ENCODE results near the gene CD74.
A peak's percentile ranks its signal among the peaks of the same experiment; 100 is the strongest.
"Not testable (repeated sequence)": the region's sequence is repeated elsewhere in the genome, so short reads cannot be mapped to it uniquely, and the experiment has no call there.

CD74 gene

DNA sequence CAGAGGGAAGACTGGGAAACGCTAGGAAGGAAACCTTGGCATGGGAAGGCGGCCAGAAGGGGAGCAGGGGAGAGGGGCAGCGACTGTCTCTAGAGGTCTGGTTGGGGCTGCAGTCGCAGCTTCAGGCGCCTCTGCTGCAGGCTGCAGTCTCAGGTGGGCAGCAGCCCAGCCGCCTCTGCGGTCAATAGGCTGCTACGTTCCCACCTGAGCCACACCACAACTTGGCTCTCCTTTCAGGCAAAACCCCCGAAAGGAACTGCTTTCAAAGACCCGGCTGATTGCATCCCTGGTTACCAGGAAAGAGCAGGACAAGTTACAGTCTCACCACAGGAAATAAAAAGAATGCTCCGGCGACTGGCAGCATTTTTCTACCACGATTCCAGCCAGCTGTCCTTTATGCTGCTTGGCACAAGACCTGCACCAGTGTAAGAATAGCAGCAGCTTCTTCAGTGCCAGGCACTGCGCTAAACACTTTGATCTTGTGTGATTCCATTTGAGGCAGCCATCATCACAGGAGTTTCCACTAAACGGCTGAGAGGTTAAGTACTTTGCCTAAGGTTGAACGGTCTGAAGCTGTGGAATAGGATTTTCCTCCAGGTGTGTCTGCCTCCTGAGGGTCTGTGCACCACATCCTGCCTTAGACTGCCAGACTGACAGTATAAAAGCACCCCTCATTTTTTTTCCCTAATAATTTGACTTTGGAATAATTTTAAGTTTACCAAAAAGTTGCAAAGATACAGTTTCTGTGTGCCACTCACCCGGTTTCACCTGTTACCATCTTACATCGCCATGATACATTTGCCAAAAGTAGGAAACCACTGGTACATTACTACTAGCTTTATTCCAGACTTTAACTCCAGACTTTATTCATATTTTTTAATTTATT lies 29.3 kb upstream of the CD74 start:
- DNase-seq (ENCODE audit: insufficient read length, low spot score) (no peak), FAIRE-seq (no peak)

DNA sequence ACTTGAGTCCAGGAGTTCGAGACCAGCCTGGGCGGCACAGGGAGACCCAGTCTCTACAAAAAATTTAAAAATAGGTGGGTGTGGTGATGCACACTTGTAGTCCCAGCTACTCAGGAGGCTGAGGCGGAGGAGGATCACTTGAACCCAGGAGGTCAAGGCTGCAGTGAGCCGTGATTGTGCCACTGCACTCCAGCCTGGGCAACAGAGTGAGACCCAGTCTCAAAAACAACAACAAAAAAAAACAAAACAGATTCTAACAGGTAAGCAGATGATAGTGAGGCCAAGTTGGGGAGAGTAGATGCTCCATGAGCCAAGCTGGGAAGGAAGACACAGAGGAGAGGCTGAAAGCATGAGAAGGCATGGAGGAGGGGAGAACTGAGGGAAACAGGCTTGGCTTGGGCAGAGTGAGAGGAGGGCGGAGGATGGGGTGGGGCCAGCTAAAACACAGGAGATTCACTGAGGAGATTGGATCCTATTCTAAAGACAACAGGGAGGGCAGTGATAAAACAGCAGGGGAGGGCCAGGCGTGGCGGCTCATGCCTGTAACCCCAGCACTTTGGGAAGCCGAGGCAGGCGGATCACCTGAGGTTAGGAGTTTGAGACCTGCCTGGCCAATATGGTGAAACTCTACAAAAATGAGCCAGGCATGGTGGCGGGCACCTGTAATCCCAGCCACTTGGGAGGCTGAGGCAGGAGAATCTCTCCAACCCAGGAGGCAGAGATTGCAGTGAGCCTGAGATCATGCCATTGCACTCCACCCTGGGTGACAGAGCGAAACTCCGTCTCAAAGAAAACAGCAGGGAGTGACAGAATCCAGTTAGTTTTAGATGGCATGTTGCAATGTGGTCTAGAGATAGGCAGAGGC lies 28.5 kb upstream of the CD74 start:
- FAIRE-seq (no peak), DNase-seq (ENCODE audit: insufficient read length, low spot score) (no peak)

DNA sequence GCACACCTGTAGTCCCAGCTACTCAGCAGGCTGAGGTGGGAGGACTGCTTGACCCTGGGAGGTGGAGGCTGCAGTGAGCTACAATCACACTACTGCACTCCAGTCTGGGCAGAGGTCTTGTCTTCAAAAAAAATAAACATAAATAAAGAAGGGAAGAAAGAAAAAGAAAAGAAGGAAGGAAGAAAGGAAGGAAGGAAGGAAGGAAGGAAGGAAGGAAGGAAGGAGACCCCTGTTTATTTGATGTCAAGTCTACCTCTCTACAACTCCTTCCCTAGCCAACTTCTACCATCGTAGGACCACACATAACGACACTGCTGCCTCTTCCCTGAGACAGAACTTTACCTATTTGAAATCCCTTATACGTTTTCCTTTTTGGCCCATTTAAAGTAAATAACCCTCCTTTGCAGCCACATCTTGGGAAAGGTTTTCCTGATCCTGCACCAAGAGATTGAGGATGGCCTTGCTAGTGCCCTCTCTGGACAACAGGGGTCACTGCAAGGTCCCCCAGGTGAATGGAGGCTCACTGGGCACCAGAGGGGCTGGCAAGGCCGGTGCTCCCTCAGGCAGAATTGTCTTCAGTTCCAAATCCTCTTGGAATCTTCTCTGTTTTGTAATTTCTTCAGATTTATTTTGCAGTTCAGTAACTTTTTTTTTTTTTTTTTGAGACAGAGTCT lies 26.3 kb upstream of the CD74 start:
- no peak for FAIRE-seq
- peak; percentile 41 for DNase-seq (ENCODE audit: insufficient read length, low spot score)

DNA sequence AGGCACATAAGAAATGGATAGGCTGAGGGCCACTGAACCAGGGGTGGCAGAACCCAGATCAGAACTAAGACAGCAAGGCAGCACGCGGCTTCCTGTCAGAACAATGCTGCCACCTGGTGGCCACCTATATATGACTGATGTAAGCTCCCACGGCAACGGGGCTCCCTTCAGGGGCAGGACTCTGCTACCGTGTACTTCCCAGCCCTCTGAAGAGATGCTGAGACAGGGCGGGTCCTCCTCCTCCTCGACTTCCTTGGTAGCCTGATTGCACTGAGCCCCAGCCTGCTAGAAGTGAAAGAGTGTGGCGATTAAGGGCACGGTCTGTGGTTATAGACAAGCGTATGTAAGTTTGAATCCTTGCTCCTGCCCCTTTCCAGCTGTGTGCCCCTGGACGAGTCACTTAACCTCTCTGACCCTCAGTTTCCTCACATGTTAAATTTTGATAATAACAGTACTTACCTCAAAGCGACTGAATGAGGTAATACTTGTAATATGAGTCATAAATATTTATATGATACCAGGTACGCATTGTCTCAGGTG lies 23.5 kb upstream of the CD74 start:
- DNase-seq (ENCODE audit: insufficient read length, low spot score) (peak; percentile 89), FAIRE-seq (peak; percentile 68)

DNA sequence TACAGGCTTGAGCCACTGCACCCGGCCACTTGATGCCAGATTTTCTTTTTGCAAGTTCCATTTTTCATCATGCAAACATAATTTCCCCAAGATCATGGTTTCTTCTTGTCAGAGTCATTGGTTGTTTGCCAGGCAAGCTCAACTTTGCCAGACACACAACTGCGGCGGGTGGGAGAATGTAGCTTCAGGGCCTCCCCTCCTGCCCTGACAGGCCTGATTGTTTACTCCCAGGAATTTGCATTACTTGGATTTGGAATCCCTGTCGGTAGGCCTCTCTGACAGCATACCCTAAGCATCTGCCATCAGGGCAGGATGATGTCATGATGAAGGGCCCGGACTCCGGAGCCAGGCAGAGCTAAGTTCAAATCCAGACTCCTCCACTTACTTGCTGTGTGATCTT lies 21.8 kb upstream of the CD74 start:
- FAIRE-seq (no peak), DNase-seq (ENCODE audit: insufficient read length, low spot score) (peak; percentile 74)

DNA sequence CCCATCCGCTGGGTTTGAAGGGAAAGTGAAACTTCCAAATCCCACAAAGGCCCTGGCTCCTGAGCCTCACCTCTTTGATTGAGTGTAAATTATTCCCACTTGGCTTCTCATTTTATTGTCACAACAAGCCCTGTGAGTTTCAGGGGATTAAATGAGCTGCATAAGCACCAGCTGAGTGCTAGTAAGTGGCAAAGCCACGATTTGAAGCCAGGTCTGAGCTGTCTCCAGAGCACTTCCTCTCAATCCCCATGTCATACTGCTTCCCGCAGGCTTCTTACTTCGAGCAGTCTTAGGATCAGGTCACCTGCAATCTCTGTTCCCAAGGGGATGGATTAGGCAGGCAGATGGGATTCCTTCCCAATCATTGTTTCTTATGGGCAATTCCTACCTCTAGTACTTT lies 18.9 kb upstream of the CD74 start:
- DNase-seq (ENCODE audit: insufficient read length, low spot score): no peak
- no peak for FAIRE-seq

DNA sequence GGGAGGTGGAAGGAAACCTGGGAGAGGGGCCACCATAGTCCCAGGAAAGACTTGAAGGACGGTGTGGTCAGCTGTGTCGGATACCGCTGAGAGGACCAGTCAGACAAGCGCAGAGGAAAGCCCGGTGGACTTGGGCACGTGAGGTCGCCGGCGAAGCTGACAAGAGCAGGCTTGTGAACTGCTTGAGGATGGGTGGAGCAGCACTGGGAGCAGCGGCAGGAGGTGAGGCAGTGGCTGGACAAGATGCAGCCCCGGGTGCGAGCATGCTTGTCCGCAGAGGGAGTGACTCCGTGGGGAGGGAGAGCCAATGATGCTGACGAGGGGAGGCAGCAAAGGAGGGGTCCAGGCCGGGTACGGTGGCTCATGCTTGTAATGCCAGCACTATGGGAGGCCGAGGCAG lies 18.3 kb upstream of the CD74 start:
- DNase-seq (ENCODE audit: insufficient read length, low spot score) (no peak), FAIRE-seq (no peak)

DNA sequence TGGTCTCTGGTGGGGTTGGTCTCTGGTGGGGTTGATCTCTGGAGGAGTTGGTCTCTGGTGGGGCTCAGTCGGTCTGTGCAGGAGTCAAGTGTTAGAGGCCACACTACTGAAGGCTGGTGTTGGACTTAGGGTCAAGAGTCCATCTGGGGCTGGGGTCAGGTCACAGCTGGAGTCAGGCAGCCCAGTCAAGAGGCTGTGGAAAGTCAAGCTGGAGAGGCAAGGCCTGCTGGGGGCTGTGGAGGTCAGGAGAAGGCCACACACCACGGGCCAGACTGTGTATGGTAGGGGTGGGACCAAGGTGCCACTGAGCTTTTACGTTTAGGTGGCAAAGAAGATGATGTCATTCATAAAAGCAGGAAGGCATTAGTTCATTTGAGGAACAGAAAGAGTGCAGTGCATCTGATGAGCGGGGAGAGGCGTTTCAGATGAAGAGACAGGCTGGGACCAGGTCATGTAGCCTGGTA lies 16.7 kb upstream of the CD74 start:
- FAIRE-seq: no peak

DNA sequence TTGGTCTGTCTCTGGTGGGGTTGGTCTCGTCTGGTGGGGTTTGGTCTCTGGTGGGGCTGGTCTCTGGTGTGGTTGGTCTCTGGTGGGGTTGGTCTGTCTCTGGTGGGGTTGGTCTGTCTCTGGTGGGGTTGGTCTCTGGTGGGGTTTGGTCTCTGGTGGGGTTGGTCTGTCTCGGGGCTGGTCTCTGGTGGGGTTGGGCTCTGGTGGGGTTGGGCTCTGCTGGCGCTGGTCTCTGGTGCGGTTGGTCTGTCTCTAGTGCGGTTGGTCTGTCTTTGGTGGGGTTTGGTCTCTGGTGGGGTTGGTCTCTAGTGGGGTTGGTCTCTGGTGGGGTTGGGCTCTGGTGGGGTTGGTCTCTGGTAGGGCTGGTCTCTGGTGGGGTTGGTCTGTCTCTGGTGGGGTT lies 16.3 kb upstream of the CD74 start:
- DNase-seq (ENCODE audit: insufficient read length, low spot score) (no peak), FAIRE-seq (no peak)

More for the DNA sequence above, 16.7 kb upstream of the CD74 start:
- no peak for DNase-seq (ENCODE audit: insufficient read length, low spot score)

DNA sequence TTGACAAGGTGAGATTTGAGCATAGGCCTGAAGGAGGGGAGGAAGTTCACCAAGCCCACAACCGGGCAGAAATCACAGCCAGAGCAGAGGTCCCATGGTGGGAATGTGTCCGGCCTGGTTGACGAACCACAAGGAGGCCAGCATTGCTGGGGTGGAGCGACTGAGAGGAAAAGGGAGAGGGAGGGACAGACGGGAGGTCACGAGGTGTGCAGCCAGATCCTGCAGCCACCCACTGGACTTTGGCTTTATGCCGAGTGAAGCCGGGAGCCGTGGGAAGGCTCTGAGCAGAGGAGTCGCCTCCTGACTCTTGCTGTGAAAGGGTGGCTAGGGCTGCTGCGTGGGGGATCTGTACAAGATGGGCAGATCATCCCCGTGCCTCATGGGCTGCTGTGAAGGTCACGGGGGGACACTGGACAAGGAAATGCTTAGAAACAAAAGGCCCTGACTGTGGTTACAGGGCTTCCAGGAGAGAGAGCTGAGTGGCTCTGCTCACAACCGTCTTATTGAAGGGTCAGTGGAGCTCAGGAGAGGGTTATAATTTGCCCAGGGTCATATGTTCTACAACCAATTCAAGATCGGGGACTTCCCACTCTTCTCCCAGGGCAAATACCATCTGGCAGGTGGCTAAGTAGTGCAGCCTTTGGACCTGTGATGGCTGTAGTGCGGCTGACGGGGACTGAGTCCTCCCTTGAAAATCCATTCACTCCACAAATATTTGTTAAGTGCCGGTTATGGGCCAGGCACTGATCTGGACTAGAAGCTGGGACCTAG lies 15.6 kb upstream of the CD74 start:
- DNase-seq (ENCODE audit: insufficient read length, low spot score) (no peak), FAIRE-seq (no peak)

DNA sequence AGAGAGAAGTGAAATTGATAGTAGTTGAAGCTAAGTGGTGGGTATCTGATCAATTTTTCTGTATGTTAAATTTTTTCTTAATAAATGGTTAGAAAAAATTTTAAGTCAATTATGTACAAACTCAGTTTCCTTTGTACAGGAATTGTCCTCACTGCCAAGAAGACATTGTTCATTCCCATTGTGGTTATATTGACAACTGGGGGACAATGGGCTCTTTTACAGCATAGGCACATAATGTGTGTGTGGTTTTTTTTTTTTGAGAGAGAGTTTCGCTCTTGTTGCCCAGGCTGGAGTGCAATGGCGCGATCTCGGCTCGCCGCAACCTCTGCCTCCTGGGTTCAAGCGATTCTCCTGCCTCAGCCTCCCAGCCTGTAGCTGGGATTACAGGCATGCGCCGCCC lies 13.5 kb upstream of the CD74 start:
- not testable (repeated sequence) for DNase-seq (ENCODE audit: insufficient read length, low spot score); FAIRE-seq

DNA sequence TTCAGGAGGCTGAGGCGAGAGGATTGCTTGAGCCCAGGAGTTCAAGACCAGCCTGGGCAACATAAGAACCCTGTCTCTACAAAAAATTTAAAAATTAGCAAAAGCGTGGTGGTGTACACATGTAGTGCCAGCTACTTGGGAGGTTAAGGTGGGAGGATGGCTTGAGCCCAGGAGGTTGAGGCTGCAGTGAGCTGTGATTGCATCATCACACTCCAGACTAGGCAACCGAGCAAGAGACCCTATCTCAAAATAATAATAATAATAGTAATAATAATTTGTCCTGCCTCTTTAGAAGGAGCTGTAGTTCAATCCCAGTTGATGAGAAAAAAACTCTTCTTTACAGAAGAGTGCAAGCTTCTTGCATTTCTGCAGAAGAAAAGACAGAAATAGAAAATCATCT lies 10.0 kb upstream of the CD74 start:
- no peak for FAIRE-seq
- no peak for DNase-seq (ENCODE audit: insufficient read length, low spot score)

DNA sequence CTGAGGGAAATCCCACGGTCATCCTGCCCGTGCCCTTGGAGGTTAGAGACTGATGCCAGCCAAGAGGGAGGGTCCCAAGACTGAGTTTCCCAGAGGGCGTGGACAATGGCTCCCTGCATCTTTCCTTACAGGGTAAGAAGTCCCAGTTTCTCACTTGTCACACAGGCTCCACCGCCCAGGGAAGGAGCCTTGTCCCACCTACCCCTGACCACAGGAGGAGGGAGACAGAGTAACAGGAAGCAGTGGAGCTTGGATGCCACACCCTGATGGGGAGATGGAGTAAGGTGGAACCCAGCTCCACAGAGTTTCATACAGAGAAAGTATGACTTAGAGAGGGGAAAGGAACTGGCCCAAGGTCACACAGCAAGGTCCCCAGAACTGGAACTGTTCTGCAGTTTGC lies 9.4 kb upstream of the CD74 start:
- FAIRE-seq (no peak), DNase-seq (ENCODE audit: insufficient read length, low spot score) (no peak)

DNA sequence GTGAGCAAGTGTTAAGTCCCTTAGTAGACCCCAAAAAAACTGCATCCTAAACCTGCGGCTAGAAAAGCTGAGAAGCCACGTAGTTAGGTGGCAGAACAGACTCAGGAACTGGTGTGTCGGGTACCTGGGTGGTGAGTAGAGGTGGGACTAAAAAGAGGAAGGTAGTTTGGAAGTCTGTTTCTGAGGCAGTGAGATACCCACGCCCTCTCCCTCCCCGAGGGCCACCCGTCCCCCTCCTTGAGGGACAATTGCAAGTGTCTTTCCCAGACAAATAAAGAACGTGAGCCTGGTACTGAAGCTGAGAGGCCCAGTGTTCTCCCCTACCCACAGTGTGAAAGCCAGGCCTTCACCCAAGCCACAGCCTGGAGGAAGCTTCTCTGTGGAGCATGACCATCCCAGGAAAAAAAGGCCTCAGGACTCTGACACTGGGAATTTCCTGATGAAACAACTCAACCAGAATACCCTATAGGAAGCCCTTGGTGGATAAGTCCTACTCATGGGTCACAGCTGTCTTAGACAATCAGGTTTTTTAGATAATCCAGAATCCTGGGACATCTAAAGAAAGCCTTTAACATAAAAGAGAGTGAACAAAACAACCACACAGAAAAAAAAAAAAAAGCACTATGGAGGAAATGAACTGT lies 7.0 kb upstream of the CD74 start:
- FAIRE-seq (no peak), DNase-seq (ENCODE audit: insufficient read length, low spot score) (no peak)

DNA sequence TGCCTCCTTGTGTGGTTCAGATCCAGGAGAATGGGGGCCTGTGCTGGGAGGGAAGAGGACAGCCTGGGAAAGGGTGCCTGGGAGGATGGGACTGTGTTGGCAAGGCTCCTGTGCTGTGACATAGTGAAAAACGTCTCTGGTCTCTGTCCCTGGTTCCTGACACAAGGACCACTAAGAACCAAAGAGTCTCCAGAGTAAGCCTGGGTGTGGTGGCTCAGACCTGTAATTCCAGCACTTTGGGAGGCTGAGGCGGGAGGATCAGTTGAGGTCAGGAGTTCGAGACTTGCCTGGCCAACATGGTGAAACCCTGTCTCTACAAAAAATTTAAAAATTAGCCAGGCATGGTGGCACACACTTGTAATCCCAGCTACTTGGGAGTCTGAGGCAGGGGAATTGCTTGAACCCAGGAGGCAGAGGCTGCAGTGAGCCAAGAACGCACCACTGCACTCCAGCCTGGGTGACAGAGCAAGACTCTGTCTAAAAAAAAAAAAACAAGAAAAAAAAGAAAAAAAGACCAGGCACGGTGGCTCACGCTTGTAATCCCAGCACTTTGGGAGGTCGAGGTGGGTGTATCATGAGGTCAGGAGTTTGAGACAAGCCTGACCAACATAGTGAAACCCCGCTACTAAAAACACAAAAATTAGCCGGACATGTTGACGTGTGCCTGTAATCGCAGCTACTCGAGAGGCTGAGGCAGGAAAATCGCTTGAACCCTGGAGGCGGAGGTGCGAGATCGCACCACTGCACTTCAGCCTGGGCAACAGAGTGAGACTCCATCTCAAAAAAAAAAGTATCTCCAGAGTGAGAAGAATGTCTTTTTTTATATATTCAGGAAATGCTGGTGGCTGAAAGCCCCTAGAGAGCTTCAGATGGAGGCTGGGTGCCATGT lies 1.4 kb upstream of the CD74 start:
- FAIRE-seq; DNase-seq (ENCODE audit: insufficient read length, low spot score): not testable (repeated sequence)

DNA sequence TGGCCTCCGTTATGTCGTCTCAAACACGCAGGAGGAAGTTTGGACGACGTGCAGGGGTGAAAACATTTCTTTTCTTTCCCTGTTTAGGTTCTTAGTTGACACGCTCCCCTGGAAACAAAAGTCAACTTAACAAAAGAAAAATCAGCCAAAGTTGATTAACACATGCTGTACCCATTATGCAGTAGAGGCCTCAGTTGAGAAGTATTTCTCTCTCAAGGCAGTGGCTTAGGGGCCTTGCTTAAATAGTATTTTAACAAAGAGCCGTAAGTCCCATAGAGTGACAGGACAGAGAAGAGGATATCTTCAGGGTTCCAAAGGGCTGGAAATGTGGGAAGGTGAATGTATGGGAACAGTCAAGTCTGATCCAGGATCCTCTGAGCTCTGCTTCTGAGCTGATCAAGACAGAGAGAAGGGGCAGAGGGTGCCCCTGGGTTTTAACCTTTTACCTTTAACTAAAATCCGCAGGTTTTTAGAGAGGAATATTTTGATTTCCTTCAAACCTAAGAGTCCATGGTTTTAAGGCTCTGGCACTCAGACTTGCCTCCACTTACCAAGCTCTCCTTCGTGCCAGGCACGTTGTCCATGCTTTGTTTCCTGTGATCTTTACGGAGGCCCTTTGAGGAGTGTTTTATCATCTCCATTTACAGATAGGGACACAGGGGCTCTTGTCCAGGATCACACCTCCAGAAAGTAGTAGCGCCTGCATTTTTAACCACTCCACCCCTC lies 629 bp upstream of the CD74 start:
- FAIRE-seq: no peak
- DNase-seq (ENCODE audit: insufficient read length, low spot score): no peak

DNA sequence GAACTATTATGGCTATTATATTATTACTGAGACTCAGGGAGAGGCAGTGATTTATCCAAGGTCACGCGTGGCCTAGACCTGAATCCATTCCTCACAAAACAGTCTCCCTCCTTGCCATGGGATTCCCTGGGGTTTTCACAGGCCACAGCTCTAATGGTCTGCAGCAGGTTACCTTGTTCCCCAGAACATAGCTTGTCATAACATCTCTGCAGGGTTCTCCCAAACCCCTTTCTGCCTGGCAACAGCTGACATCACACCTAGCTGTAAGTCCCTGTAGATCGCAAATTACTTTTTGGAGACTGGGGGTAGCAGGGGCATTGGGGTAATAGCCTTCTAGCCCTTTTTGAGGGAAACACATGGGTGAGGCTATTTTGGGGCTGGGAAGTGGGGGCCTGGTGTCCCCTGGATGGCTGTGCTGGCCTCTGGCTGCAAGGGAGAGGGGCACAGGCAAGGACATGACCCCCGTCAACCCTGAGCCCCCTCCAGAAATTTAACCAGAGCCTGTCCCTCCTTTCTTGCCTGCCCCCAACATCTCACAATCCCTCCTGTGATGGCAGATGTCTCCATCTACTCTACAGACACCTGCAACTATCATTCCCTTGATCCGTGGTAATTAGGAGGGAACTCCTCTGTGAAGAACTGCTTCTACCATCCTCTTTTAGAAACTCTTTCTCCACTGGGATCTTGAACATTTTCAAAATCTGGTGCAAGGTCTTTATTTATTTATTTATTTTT lies 1.3 kb downstream of the CD74 start:
- DNase-seq (ENCODE audit: insufficient read length, low spot score) (no peak), FAIRE-seq (no peak)

Data from HTR-8/SVneo (cell line).